Measurements from ENCODE around the gene CLNS1A. TPM values are rescaled to one million over a fixed set of nuclear protein-coding genes. Genes with fewer than 3 reads are reported as not detected.
A peak's percentile ranks its signal among the peaks of the same experiment; 100 is the strongest.

Gene CLNS1A
- total RNA-seq, 2 donors from 2014 or later, result 146 to 151 TPM

- no peak for DNase-seq
- Histone ChIP-seq H3K27me3 (ENCODE audit: control insufficient read depth, insufficient read depth, low read length, poor library complexity, severe bottlenecking) (no peaks in the 10 kb centered on the region), H3K9me3 (ENCODE audit: control insufficient read depth, low read length) (no peaks in the 10 kb centered on the region), H3K9ac (ENCODE audit: extremely low read depth, low read length, poor library complexity, severe bottlenecking) (no peak overlapping the region), H3K4me1 (ENCODE audit: control insufficient read depth, insufficient read depth, low read length) (no peaks in the 10 kb centered on the region), H3K27ac (ENCODE audit: low read depth, low read length) (peak overlapping the region; percentile 68), H3K4me3 (ENCODE audit: low read length) (no peak overlapping the region), H3K36me3 (ENCODE audit: control insufficient read depth, insufficient read depth, low read length) (peaks cover 19% of the 10 kb centered on the region)
- Mint-ChIP-seq H3K4me3 (no peak overlapping the region), H3K9me3 (no peaks in the 10 kb centered on the region), H3K4me1 (no peaks in the 10 kb centered on the region), H3K27ac (no peak overlapping the region), H3K36me3 (ENCODE audit: low read depth) (peaks cover 25% of the 10 kb centered on the region), H3K27me3 (ENCODE audit: insufficient read depth) (no peaks in the 10 kb centered on the region)
- 83 to 94% methylated on average over 3 of the region's 3 CpGs for WGBS, 2 experiments (ENCODE audit: insufficient coverage in 1 of 2, insufficient read length in 1 of 2)
- TF ChIP-seq CTCF (conservative IDR thresholded peaks at IDR 0.05), result no peak
These were observed 35.1 kb downstream of the CLNS1A start for GRCh38 chr11:77602381-77603088.

- Histone ChIP-seq H3K27ac (ENCODE audit: low read depth, low read length) (no peak overlapping the region), H3K9me3 (ENCODE audit: control insufficient read depth, low read length) (no peaks in the 10 kb centered on the region), H3K4me3 (ENCODE audit: low read length) (no peak overlapping the region), H3K27me3 (ENCODE audit: control insufficient read depth, insufficient read depth, low read length, poor library complexity, severe bottlenecking) (no peaks in the 10 kb centered on the region), H3K9ac (ENCODE audit: extremely low read depth, low read length, poor library complexity, severe bottlenecking) (no peak overlapping the region), H3K4me1 (ENCODE audit: control insufficient read depth, insufficient read depth, low read length) (no peaks in the 10 kb centered on the region), H3K36me3 (ENCODE audit: control insufficient read depth, insufficient read depth, low read length) (no peaks in the 10 kb centered on the region)
- no peak for DNase-seq
- TF ChIP-seq CTCF (conservative IDR thresholded peaks at IDR 0.05), result no peak
- H3K27ac Mint-ChIP-seq, result no peak overlapping the region
- no peak overlapping the region for H3K4me3 Mint-ChIP-seq
- no peaks in the 10 kb centered on the region for H3K27me3 Mint-ChIP-seq (ENCODE audit: insufficient read depth)
- 100% methylated on average over 2 of the region's 2 CpGs for WGBS, 2 experiments (ENCODE audit: insufficient coverage in 1 of 2, insufficient read length in 1 of 2)
- no peaks in the 10 kb centered on the region for H3K9me3 Mint-ChIP-seq
- H3K36me3 Mint-ChIP-seq (ENCODE audit: low read depth), result peaks cover 21% of the 10 kb centered on the region
- H3K4me1 Mint-ChIP-seq, result no peaks in the 10 kb centered on the region
These were observed 39.4 kb downstream of the CLNS1A start for GRCh38 chr11:77598195-77598594.

GRCh38 chr11:77596626-77597025 is 41.0 kb downstream of the CLNS1A start:
- H3K27me3 ChIP-seq (ENCODE audit: control insufficient read depth, insufficient read depth, low read length, poor library complexity, severe bottlenecking), result no peaks in the 10 kb centered on the region
- Mint-ChIP-seq H3K36me3 (ENCODE audit: low read depth) (peaks cover 21% of the 10 kb centered on the region), H3K27ac (no peak overlapping the region), H3K9me3 (no peaks in the 10 kb centered on the region), H3K4me3 (no peak overlapping the region), H3K4me1 (no peaks in the 10 kb centered on the region), H3K27me3 (ENCODE audit: insufficient read depth) (peaks cover 2% of the 10 kb centered on the region)
- H3K9me3 ChIP-seq (ENCODE audit: control insufficient read depth, low read length), result no peaks in the 10 kb centered on the region
- H3K4me3 ChIP-seq (ENCODE audit: low read length), result no peak overlapping the region
- 98 to 100% methylated on average over 1 of the region's 2 CpGs for WGBS, 2 experiments (ENCODE audit: insufficient coverage in 1 of 2, insufficient read length in 1 of 2)
- no peak overlapping the region for H3K27ac ChIP-seq (ENCODE audit: low read depth, low read length)
- no peak overlapping the region for H3K9ac ChIP-seq (ENCODE audit: extremely low read depth, low read length, poor library complexity, severe bottlenecking)
- no peaks in the 10 kb centered on the region for H3K4me1 ChIP-seq (ENCODE audit: control insufficient read depth, insufficient read depth, low read length)
- H3K36me3 ChIP-seq (ENCODE audit: control insufficient read depth, insufficient read depth, low read length), result no peaks in the 10 kb centered on the region
- TF ChIP-seq CTCF (conservative IDR thresholded peaks at IDR 0.05), result no peak
- DNase-seq, result no peak
